Measurements from ENCODE around the gene OSBPL5.
"Not testable (repeated sequence)": the region's sequence is repeated elsewhere in the genome, so short reads cannot be mapped to it uniquely, and the experiment has no call there.

The OSBPL5 gene

GRCh38 chr11:3069425-3069824, 95.7 kb downstream of the OSBPL5 start:
- CTCF ChIA-PET: interaction anchor here (3.7 kb wide), 1 partner anchor 22 kb away, joined by 12 read pairs; no protein-coding TSS in a partner anchor
- no peak for DNase-seq
- peaks cover 65% of the 10 kb centered on the region for H3K27me3 Mint-ChIP-seq
- no peaks in the 10 kb centered on the region for H3K4me1 Mint-ChIP-seq
- no peaks in the 10 kb centered on the region for H3K9me3 Mint-ChIP-seq
- no peaks in the 10 kb centered on the region for H3K36me3 Mint-ChIP-seq
- no peak overlapping the region for H3K4me3 Mint-ChIP-seq
- H3K27ac Mint-ChIP-seq: no peak overlapping the region

GRCh38 chr11:3066308-3066707, 98.8 kb downstream of the OSBPL5 start:
- H3K36me3 Mint-ChIP-seq, DNase-seq, CTCF ChIA-PET, H3K9me3 Mint-ChIP-seq, H3K4me1 Mint-ChIP-seq, H3K4me3 Mint-ChIP-seq, H3K27ac Mint-ChIP-seq: not testable (repeated sequence)
- H3K27me3 Mint-ChIP-seq: peaks cover 74% of the 10 kb centered on the region

- H3K4me1 Mint-ChIP-seq, H3K27ac Mint-ChIP-seq, H3K36me3 Mint-ChIP-seq, DNase-seq, CTCF ChIA-PET, H3K9me3 Mint-ChIP-seq, H3K4me3 Mint-ChIP-seq: not testable (repeated sequence)
- peaks cover 68% of the 10 kb centered on the region for H3K27me3 Mint-ChIP-seq
Measured at GRCh38 chr11:3064709-3065108, 100.4 kb downstream of the OSBPL5 start.

GRCh38 chr11:3063876-3064275, 101.2 kb downstream of the OSBPL5 start:
- H3K36me3 Mint-ChIP-seq, H3K4me1 Mint-ChIP-seq, H3K9me3 Mint-ChIP-seq, H3K4me3 Mint-ChIP-seq, DNase-seq, H3K27ac Mint-ChIP-seq, CTCF ChIA-PET: not testable (repeated sequence)
- peaks cover 60% of the 10 kb centered on the region for H3K27me3 Mint-ChIP-seq

- not testable (repeated sequence) for H3K27ac Mint-ChIP-seq
- CTCF ChIA-PET: interaction anchor here (1.7 kb wide), 1 partner anchor 531 kb away, joined by 4 read pairs; no protein-coding TSS in a partner anchor
Measured at GRCh38 chr11:3063432-3063831, 101.7 kb downstream of the OSBPL5 start.

GRCh38 chr11:3060436-3061025, 104.6 kb downstream of the OSBPL5 start:
- H3K4me3 Mint-ChIP-seq: no peak overlapping the region

More at GRCh38 chr11:3063432-3063831, 101.7 kb downstream of the OSBPL5 start:
- DNase-seq, H3K9me3 Mint-ChIP-seq, H3K4me1 Mint-ChIP-seq, H3K36me3 Mint-ChIP-seq, H3K4me3 Mint-ChIP-seq: not testable (repeated sequence)
- H3K27me3 Mint-ChIP-seq: peaks cover 56% of the 10 kb centered on the region

GRCh38 chr11:3058753-3059664, 106.1 kb downstream of the OSBPL5 start:
- no peak for DNase-seq
- Mint-ChIP-seq H3K4me1 (peaks cover 32% of the 10 kb centered on the region), H3K27me3 (peaks cover 21% of the 10 kb centered on the region), H3K4me3 (peak overlapping the region; percentile 37), H3K9me3 (no peaks in the 10 kb centered on the region), H3K27ac (no peak overlapping the region), H3K36me3 (peaks cover 13% of the 10 kb centered on the region)
- CTCF ChIA-PET: no interaction called here

More at GRCh38 chr11:3060436-3061025, 104.6 kb downstream of the OSBPL5 start:
- CTCF ChIA-PET: no interaction called here
- Mint-ChIP-seq H3K36me3 (peaks cover 6% of the 10 kb centered on the region), H3K27me3 (peaks cover 35% of the 10 kb centered on the region), H3K27ac (no peak overlapping the region), H3K9me3 (no peaks in the 10 kb centered on the region), H3K4me1 (peaks cover 17% of the 10 kb centered on the region)
- no peak for DNase-seq

- H3K27me3 Mint-ChIP-seq: peaks cover 5% of the 10 kb centered on the region
- peaks cover 41% of the 10 kb centered on the region for H3K4me1 Mint-ChIP-seq
- DNase-seq: peak; percentile 96
- CTCF ChIA-PET: interaction anchor here (0.9 to 1.2 kb wide), 3 partner anchors 34 to 165 kb away, joined by 3 to 5 read pairs (median 3); no protein-coding TSS in a partner anchor
- peak within 1 kb of the TSS; percentile 86 for H3K27ac Mint-ChIP-seq
- peaks cover 19% of the 10 kb centered on the region for H3K36me3 Mint-ChIP-seq
- peak within 1 kb of the TSS; percentile 88 for H3K4me3 Mint-ChIP-seq
- H3K9me3 Mint-ChIP-seq: no peaks in the 10 kb centered on the region
Measured at GRCh38 chr11:3057069-3057963, 107.8 kb downstream of the OSBPL5 start, which contains the start of gene CARS1. Gene CARS1, minus strand, starts transcription at chr11:3057423. Its CDS starts 56 bp downstream, at chr11:3057367.

- H3K9me3 Mint-ChIP-seq: no peaks in the 10 kb centered on the region
- CTCF ChIA-PET: interaction anchor here (0.9 to 1.2 kb wide), 3 partner anchors 35 to 164 kb away, joined by 3 to 5 read pairs (median 3); no protein-coding TSS in a partner anchor
- H3K27ac Mint-ChIP-seq: peak overlapping the region; percentile 86
- H3K4me3 Mint-ChIP-seq: peak overlapping the region; percentile 88
- H3K27me3 Mint-ChIP-seq: peaks cover 5% of the 10 kb centered on the region
- peaks cover 24% of the 10 kb centered on the region for H3K36me3 Mint-ChIP-seq
- DNase-seq: peak; percentile 57
- H3K4me1 Mint-ChIP-seq: peaks cover 44% of the 10 kb centered on the region
Measured at GRCh38 chr11:3056296-3057068, 108.6 kb downstream of the OSBPL5 start.

GRCh38 chr11:3055891-3056290, 109.2 kb downstream of the OSBPL5 start:
- DNase-seq: no peak
- Mint-ChIP-seq H3K4me1 (peaks cover 46% of the 10 kb centered on the region), H3K4me3 (peak overlapping the region; percentile 88), H3K27me3 (peaks cover 5% of the 10 kb centered on the region), H3K27ac (no peak overlapping the region), H3K36me3 (peaks cover 24% of the 10 kb centered on the region), H3K9me3 (no peaks in the 10 kb centered on the region)
- CTCF ChIA-PET: no interaction called here

- CTCF ChIA-PET: no interaction called here
- DNase-seq: no peak
- Mint-ChIP-seq H3K4me3 (no peak overlapping the region), H3K4me1 (peaks cover 50% of the 10 kb centered on the region), H3K27ac (peak overlapping the region; percentile 19), H3K9me3 (no peaks in the 10 kb centered on the region), H3K36me3 (peaks cover 32% of the 10 kb centered on the region), H3K27me3 (no peaks in the 10 kb centered on the region)
Measured at GRCh38 chr11:3052567-3052966, 112.5 kb downstream of the OSBPL5 start.

- Mint-ChIP-seq H3K36me3 (peaks cover 31% of the 10 kb centered on the region), H3K27me3 (no peaks in the 10 kb centered on the region), H3K4me3 (no peak overlapping the region), H3K27ac (no peak overlapping the region), H3K9me3 (no peaks in the 10 kb centered on the region), H3K4me1 (peaks cover 47% of the 10 kb centered on the region)
- CTCF ChIA-PET: no interaction called here
- DNase-seq: no peak
Measured at GRCh38 chr11:3052109-3052479, 113.0 kb downstream of the OSBPL5 start.

Data from activated naive CD4-positive, alpha-beta T cell treated with anti-CD3 and anti-CD28 coated beads, Interleukin-2, amount 10 ng/mL, durations not matched to agents 7 days and 5 days (primary cell).